Measurements from ENCODE around the gene KIF1A.

- TF ChIP-seq CTCF (conservative IDR thresholded peaks at IDR 0.05; ENCODE audit: low read depth, low read length) (no peak), EZH2 (IDR thresholded peaks at IDR 0.05; ENCODE audit: low read length, unreplicated experiment) (no peak), EZH2phosphoT487 (IDR thresholded peaks at IDR 0.05; ENCODE audit: borderline replicate concordance, low read length) (no peak)
These were observed 51.8 kb downstream of the KIF1A start for GRCh38 chr2:240768216-240768615.
